Calu3 (cell line): Measurements from ENCODE around the gene TFAP2E. TPM values are rescaled to one million over a fixed set of nuclear protein-coding genes. Genes with fewer than 3 reads are reported as not detected.

ENCODE experiments used
- BruUV-seq: library from RNA; stranded (reverse); fragments of 400-500 nt; replicated peaks from 2 replicates; lab custom pipeline; 2021; lab: Mats Ljungman, UMichigan
- CTCF ChIA-PET: fragments of 300-600 bp; sonication (Branson Sonifier 250); formaldehyde crosslinking; loops from one replicate; lab custom pipeline; 2022; ENCODE audit warnings: antibody characterized with exemption; lab: Charles Lee
- DNase-seq: peaks from one replicate; pipeline ENCODE4 v3.0.0; 2022
- H3K27ac Mint-ChIP-seq: one replicate; pipeline ENCODE4 v1.8.0; 2022; ENCODE audit warnings: mixed read lengths; ENCODE audit not compliant: unreplicated experiment
- H3K27me3 Mint-ChIP-seq: one replicate; pipeline ENCODE4 v1.8.0; 2022; ENCODE audit warnings: mixed read lengths; ENCODE audit not compliant: unreplicated experiment
- H3K36me3 Mint-ChIP-seq: one replicate; pipeline ENCODE4 v1.8.0; 2022; ENCODE audit warnings: mild to moderate bottlenecking, moderate library complexity, mixed read lengths; ENCODE audit not compliant: insufficient read depth, unreplicated experiment
- H3K4me1 Mint-ChIP-seq: one replicate; pipeline ENCODE4 v1.8.0; 2022; ENCODE audit warnings: mild to moderate bottlenecking, low read depth, mixed read lengths; ENCODE audit not compliant: unreplicated experiment
- H3K4me3 Mint-ChIP-seq: one replicate; pipeline ENCODE4 v1.8.0; 2022; ENCODE audit warnings: mild to moderate bottlenecking, low read depth, moderate library complexity, mixed read lengths; ENCODE audit not compliant: unreplicated experiment
- H3K9me3 Mint-ChIP-seq: one replicate; pipeline ENCODE4 v1.8.0; 2022; ENCODE audit warnings: low read depth, mixed read lengths; ENCODE audit not compliant: unreplicated experiment
- CTCF ChIP-seq: fragments of 200-600 bp; IDR thresholded peaks from one replicate; pipeline ENCODE4 v1.8.0; 2022; ENCODE audit warnings: antibody characterized with exemption; ENCODE audit not compliant: unreplicated experiment
- intact Hi-C: fragments of 100-400 bp; cut with micrococcal nuclease; formaldehyde crosslinking; loops from one replicate; pipeline ENCODE4 v1.10.0; 2022; ENCODE audit not compliant: unreplicated experiment
- total RNA-seq: library from RNA; stranded (reverse); gene quantifications from 2 replicates; pipeline ENCODE4 v1.2.3, GENCODE V29; 2022

The TFAP2E gene
- total RNA-seq, 1 experiment from 2014 or later = 0.26 TPM

- Mint-ChIP-seq H3K27ac (no peak overlapping the region), H3K27me3 (no peaks in the 10 kb centered on the region)
- intact Hi-C loops = no loop called here
These were observed 58.3 kb downstream of the TFAP2E start for GRCh38 chr1:35631396-35631795.

GRCh38 chr1:35633547-35633946 is 60.4 kb downstream of the TFAP2E start:
- Mint-ChIP-seq H3K9me3 (no peaks in the 10 kb centered on the region), H3K27ac (no peak overlapping the region), H3K27me3 (no peaks in the 10 kb centered on the region), H3K4me1 (peaks cover 14% of the 10 kb centered on the region), H3K4me3 (no peak overlapping the region), H3K36me3 (peaks cover 49% of the 10 kb centered on the region)
- no peak for TF ChIP-seq CTCF
- intact Hi-C loops = no loop called here
- CTCF ChIA-PET = interaction anchor here (0.7 kb wide), 1 partner anchor 82 kb away, joined by 4 read pairs; no protein-coding TSS in a partner anchor
- BruUV-seq = no TSS peak
- no peak for DNase-seq

More at GRCh38 chr1:35631396-35631795, 58.3 kb downstream of the TFAP2E start:
- Mint-ChIP-seq H3K36me3 (peaks cover 46% of the 10 kb centered on the region), H3K4me1 (peaks cover 8% of the 10 kb centered on the region), H3K4me3 (no peak overlapping the region), H3K9me3 (no peaks in the 10 kb centered on the region)
- no TSS peak for BruUV-seq
- CTCF ChIA-PET = interaction anchor here (0.5 kb wide), 1 partner anchor 188 kb away, joined by 3 read pairs; no protein-coding TSS in a partner anchor
- TF ChIP-seq CTCF = no peak
- no peak for DNase-seq

- CTCF ChIA-PET = interaction anchor here (0.7 to 1.8 kb wide), 2 partner anchors 73 to 78 kb away, joined by 3 to 8 read pairs (median 3); no protein-coding TSS in a partner anchor
- DNase-seq = no peak
- BruUV-seq = no TSS peak
These were observed 64.3 kb downstream of the TFAP2E start for GRCh38 chr1:35637401-35637809.

GRCh38 chr1:35640380-35641232 is 67.5 kb downstream of the TFAP2E start:
- Mint-ChIP-seq H3K9me3 (no peaks in the 10 kb centered on the region), H3K36me3 (peaks cover 32% of the 10 kb centered on the region), H3K4me3 (peak overlapping the region; percentile 99), H3K27ac (peak overlapping the region; percentile 100), H3K27me3 (peaks cover 15% of the 10 kb centered on the region), H3K4me1 (peaks cover 10% of the 10 kb centered on the region)
- no peak for TF ChIP-seq CTCF
- peak; percentile 1 for DNase-seq
- intact Hi-C loops = loop anchor here (5.0 kb wide), 1 partner anchor 77 kb away; the partner anchor contains the start of gene C1orf216
- BruUV-seq = TSS peak; percentile 27
- CTCF ChIA-PET = no interaction called here

More at GRCh38 chr1:35637401-35637809, 64.3 kb downstream of the TFAP2E start:
- intact Hi-C loops = no loop called here
- no peak for TF ChIP-seq CTCF
- Mint-ChIP-seq H3K4me3 (peak overlapping the region; percentile 52), H3K27ac (peak overlapping the region; percentile 78), H3K4me1 (peaks cover 10% of the 10 kb centered on the region), H3K36me3 (peaks cover 44% of the 10 kb centered on the region), H3K9me3 (no peaks in the 10 kb centered on the region), H3K27me3 (no peaks in the 10 kb centered on the region)
